ENCODE measurements around the gene PCED1B.

PCED1B gene

DNA sequence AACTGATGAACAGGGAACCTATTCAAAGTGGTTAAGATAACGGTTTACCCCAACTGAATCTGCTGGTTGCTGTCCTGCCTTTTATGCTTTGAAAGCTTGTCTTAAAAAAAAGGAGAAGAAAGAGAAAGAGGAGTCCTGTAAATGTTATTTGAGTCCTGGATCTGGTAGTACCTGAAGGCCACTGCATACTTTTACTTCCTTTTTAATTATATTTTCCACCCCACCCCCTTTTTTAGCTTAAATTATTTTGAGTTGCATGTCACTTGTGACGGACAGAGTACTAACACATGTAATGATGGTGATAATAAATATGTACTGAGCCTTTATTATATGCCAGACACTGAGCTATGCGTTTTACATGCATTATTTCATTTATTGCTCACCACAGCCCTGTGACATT is 2.9 kb downstream of the PCED1B start:
- TF ChIP-seq CTCF (IDR thresholded peaks at IDR 0.05; ENCODE audit: insufficient read depth, low read length, poor library complexity, severe bottlenecking), result no peak
- Histone ChIP-seq H3K36me3 (ENCODE audit: control insufficient read depth, insufficient read depth, low read length) (no peaks in the 10 kb centered on the region), H3K4me3 (replicated peaks; ENCODE audit: low read depth, low read length) (no peak overlapping the region), H3K27me3 (replicated peaks; ENCODE audit: control insufficient read depth, insufficient read depth, low read length) (peaks cover 2% of the 10 kb centered on the region)
- DNase-seq (ENCODE audit: extremely low read depth, insufficient read length), result no peak

- DNase-seq (ENCODE audit: extremely low read depth, insufficient read length), result no peak
- Histone ChIP-seq H3K27me3 (replicated peaks; ENCODE audit: control insufficient read depth, insufficient read depth, low read length) (no peaks in the 10 kb centered on the region; the same call in none of the 2 replicates), H3K36me3 (ENCODE audit: control insufficient read depth, insufficient read depth, low read length) (no peaks in the 10 kb centered on the region), H3K4me3 (replicated peaks; ENCODE audit: low read depth, low read length) (no peak overlapping the region)
- TF ChIP-seq CTCF (IDR thresholded peaks at IDR 0.05; ENCODE audit: insufficient read depth, low read length, poor library complexity, severe bottlenecking), result no peak
These were observed 3.6 kb downstream of the PCED1B start for GRCh38 chr12:47082796-47083621.

GRCh38 chr12:47084172-47084571 is 4.8 kb downstream of the PCED1B start:
- no peaks in the 10 kb centered on the region for H3K36me3 ChIP-seq (ENCODE audit: control insufficient read depth, insufficient read depth, low read length)
- H3K4me3 ChIP-seq (replicated peaks; ENCODE audit: low read depth, low read length), result no peak overlapping the region
- no peak for TF ChIP-seq CTCF (IDR thresholded peaks at IDR 0.05; ENCODE audit: insufficient read depth, low read length, poor library complexity, severe bottlenecking)
- H3K27me3 ChIP-seq (replicated peaks; ENCODE audit: control insufficient read depth, insufficient read depth, low read length), result no peaks in the 10 kb centered on the region; the same call in 1 of the 2 replicates
- no peak for DNase-seq (ENCODE audit: extremely low read depth, insufficient read length)

- H3K36me3 ChIP-seq (ENCODE audit: control insufficient read depth, insufficient read depth, low read length), result no peaks in the 10 kb centered on the region
- H3K4me3 ChIP-seq (replicated peaks; ENCODE audit: low read depth, low read length), result no peak overlapping the region
- no peak for TF ChIP-seq CTCF (IDR thresholded peaks at IDR 0.05; ENCODE audit: insufficient read depth, low read length, poor library complexity, severe bottlenecking)
- H3K27me3 ChIP-seq (replicated peaks; ENCODE audit: control insufficient read depth, insufficient read depth, low read length), result no peaks in the 10 kb centered on the region
- no peak for DNase-seq (ENCODE audit: extremely low read depth, insufficient read length)
These were observed 6.4 kb downstream of the PCED1B start for GRCh38 chr12:47085815-47086252.

DNA sequence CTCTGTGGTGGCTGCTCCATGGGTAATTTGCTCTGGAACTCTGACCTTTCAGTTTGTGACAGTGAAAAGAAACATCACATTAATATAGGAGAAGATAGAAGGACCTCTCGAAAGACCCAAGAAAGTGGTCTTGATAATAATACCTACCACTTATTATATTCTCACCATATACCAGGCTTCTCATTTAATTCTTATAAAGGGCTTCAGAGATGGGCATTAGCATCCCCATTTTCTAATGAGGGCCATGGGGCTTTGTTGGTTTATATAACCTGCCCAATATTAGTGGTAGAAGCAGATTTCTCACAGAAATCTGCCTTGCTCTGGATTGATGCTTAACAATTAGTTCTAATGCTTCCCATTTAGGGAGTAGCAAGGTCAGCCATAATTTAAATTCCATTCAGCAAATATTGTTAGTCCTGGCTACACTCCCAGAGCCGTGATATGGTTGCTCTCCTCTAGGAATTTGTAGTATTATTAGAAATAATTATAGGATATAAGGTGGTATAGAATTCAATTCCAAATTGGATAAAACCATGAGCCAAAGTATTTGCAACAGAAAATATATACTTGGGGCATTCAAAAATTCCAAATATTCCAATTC is 7.8 kb downstream of the PCED1B start:
- DNase-seq (ENCODE audit: extremely low read depth, insufficient read length), result no peak
- TF ChIP-seq CTCF (IDR thresholded peaks at IDR 0.05; ENCODE audit: insufficient read depth, low read length, poor library complexity, severe bottlenecking), result no peak
- H3K27me3 ChIP-seq (replicated peaks; ENCODE audit: control insufficient read depth, insufficient read depth, low read length), result no peaks in the 10 kb centered on the region
- H3K36me3 ChIP-seq (ENCODE audit: control insufficient read depth, insufficient read depth, low read length), result no peaks in the 10 kb centered on the region
- H3K4me3 ChIP-seq (replicated peaks; ENCODE audit: low read depth, low read length), result no peak overlapping the region

All from GM06990 (cell line).